Mesenchymal stem cell (in vitro differentiated cells and primary cell): Measurements from ENCODE around the gene EMC1.

Source experiments
- DNase-seq: peaks from one replicate; pipeline ENCODE4 v3.0.0-alpha.2; 2013
- H2AFZ ChIP-seq: one replicate; pipeline ENCODE4 v1.6.1; 2013; ENCODE audit warnings: low read depth, mild to moderate bottlenecking, control low read depth, inconsistent platforms, low read length, moderate library complexity
- H2AK5ac ChIP-seq: 2 replicates; pipeline ENCODE4 v1.6.1; 2013; ENCODE audit warnings: low read length, moderate library complexity, mild to moderate bottlenecking, inconsistent platforms; ENCODE audit not compliant: severe bottlenecking
- H2BK120ac ChIP-seq: one replicate; pipeline ENCODE4 v1.6.1; 2013; ENCODE audit warnings: low read depth, mild to moderate bottlenecking, inconsistent platforms, low read length, moderate library complexity
- H2BK12ac ChIP-seq, 2 experiments: one replicate each; pipeline ENCODE4 v1.6.1; 2013; ENCODE audit warnings: inconsistent platforms in 2 of 2, low read length in 2 of 2, mild to moderate bottlenecking in 2 of 2, moderate library complexity in 2 of 2, control low read depth in 1 of 2
- H2BK15ac ChIP-seq: one replicate; pipeline ENCODE4 v1.6.1; 2013; ENCODE audit warnings: mild to moderate bottlenecking, low read depth, inconsistent platforms; ENCODE audit not compliant: poor library complexity, severe bottlenecking
- H2BK5ac ChIP-seq: 2 replicates; pipeline ENCODE4 v1.6.1; 2013; ENCODE audit warnings: low read depth, mild to moderate bottlenecking, low read length, control low read depth, inconsistent platforms; ENCODE audit not compliant: poor library complexity, severe bottlenecking
- H3K14ac ChIP-seq, 2 experiments: one replicate each; pipeline ENCODE4 v1.6.1; 2013; ENCODE audit warnings: inconsistent platforms in 2 of 2, low read length in 2 of 2, control low read depth in 1 of 2, mild to moderate bottlenecking in 1 of 2, moderate library complexity in 1 of 2
- H3K18ac ChIP-seq, 2 experiments: one replicate each; pipeline ENCODE4 v1.6.1; 2013; ENCODE audit warnings: inconsistent platforms in 2 of 2, low read length in 2 of 2, control low read depth in 1 of 2, low read depth in 1 of 2, mild to moderate bottlenecking in 1 of 2
- H3K23ac ChIP-seq, 2 experiments: one replicate each; pipeline ENCODE4 v1.6.1; 2013; ENCODE audit warnings: inconsistent platforms in 2 of 2, low read length in 2 of 2, mild to moderate bottlenecking in 2 of 2, moderate library complexity in 2 of 2, control low read depth in 1 of 2
- H3K27ac ChIP-seq: 2 replicates; pipeline ENCODE4 v1.5.1; 2013; ENCODE audit warnings: mild to moderate bottlenecking, moderate library complexity, low read length, control low read depth, inconsistent platforms; ENCODE audit not compliant: poor library complexity, severe bottlenecking
- H3K27me3 ChIP-seq, 2 experiments: 2 replicates each; pipeline versions ENCODE4 v1.6.1 to v1.7.0; 2013; ENCODE audit warnings: low read length in 2 of 2, mild to moderate bottlenecking in 2 of 2, moderate library complexity in 2 of 2, control low read depth in 1 of 2, inconsistent platforms in 1 of 2; ENCODE audit not compliant: control insufficient read depth in 1 of 2, insufficient read depth in 1 of 2
- H3K36me3 ChIP-seq, 2 experiments: 2 replicates each; pipeline versions ENCODE4 v1.6.1 to v1.7.0; 2013; ENCODE audit warnings: low read length in 2 of 2, control low read depth in 1 of 2, inconsistent platforms in 1 of 2, low read depth in 1 of 2, mild to moderate bottlenecking in 1 of 2; ENCODE audit not compliant: insufficient read depth in 2 of 2, control insufficient read depth in 1 of 2
- H3K4ac ChIP-seq, 2 experiments: one replicate each; pipeline ENCODE4 v1.6.1; 2013; ENCODE audit warnings: inconsistent platforms in 2 of 2, low read length in 2 of 2, mild to moderate bottlenecking in 2 of 2, moderate library complexity in 2 of 2, control low read depth in 1 of 2, low read depth in 1 of 2
- H3K4me1 ChIP-seq: 2 replicates; pipeline ENCODE4 v1.6.1; 2013; ENCODE audit warnings: low read depth, low read length, control low read depth; ENCODE audit not compliant: control insufficient read depth, insufficient read depth
- H3K4me2 ChIP-seq: 2 replicates; pipeline ENCODE4 v1.6.1; 2013; ENCODE audit warnings: low read length, mild to moderate bottlenecking, inconsistent platforms; ENCODE audit not compliant: poor library complexity, severe bottlenecking
- H3K4me3 ChIP-seq, 2 experiments: 2 replicates each; pipeline versions ENCODE4 v1.5.1 to v1.7.0; 2013; ENCODE audit warnings: low read length in 2 of 2, mild to moderate bottlenecking in 2 of 2, control low read depth in 1 of 2, low read depth in 1 of 2; ENCODE audit not compliant: insufficient read depth in 1 of 2
- H3K79me1 ChIP-seq: replicated peaks from 2 replicates; pipeline ENCODE4 v1.6.1; 2013; ENCODE audit warnings: mild to moderate bottlenecking, control low read depth, low read length, inconsistent platforms; ENCODE audit not compliant: poor library complexity, severe bottlenecking
- H3K9ac ChIP-seq: 2 replicates; pipeline ENCODE4 v1.7.0; 2013; ENCODE audit warnings: mild to moderate bottlenecking, low read length, moderate library complexity
- H3K9me3 ChIP-seq: 2 replicates; pipeline ENCODE4 v1.7.0; 2013; ENCODE audit warnings: mild to moderate bottlenecking, low read length; ENCODE audit not compliant: control insufficient read depth
- H4K8ac ChIP-seq: one replicate; pipeline ENCODE4 v1.6.1; 2013; ENCODE audit warnings: inconsistent platforms, mild to moderate bottlenecking, low read length, moderate library complexity
- H4K91ac ChIP-seq: one replicate; pipeline ENCODE4 v1.6.1; 2013; ENCODE audit warnings: mild to moderate bottlenecking, low read length, inconsistent platforms
- WGBS: methylation state at CpG from one replicate; pipeline ENCODE4 v1.1.7; 2013; ENCODE audit warnings: mixed read lengths; 5-methylcytosine and 5-hydroxymethylcytosine counted together

Gene EMC1

GRCh38 chr1:19268445-19268844, 17.1 kb upstream of the EMC1 start:
- Histone ChIP-seq H3K79me1 (no peaks in the 10 kb centered on the region), H3K4ac (no peak overlapping the region), H3K36me3 (peaks cover 2 to 13% of the 10 kb centered on the region in 2 experiments), H3K4me1 (no peaks in the 10 kb centered on the region), H4K91ac (no peak overlapping the region), H2AK5ac (no peak overlapping the region), H3K27ac (no peak overlapping the region), H4K8ac (no peak overlapping the region), H2BK5ac (no peak overlapping the region), H2BK15ac (no peak overlapping the region), H2AFZ (no peak overlapping the region), H2BK12ac (no peak overlapping the region), H3K9ac (no peak overlapping the region), H3K27me3 (no peaks in the 10 kb centered on the region), H3K23ac (no peak overlapping the region), H3K4me3 (no peak overlapping the region), H3K18ac (no peak overlapping the region), H3K4me2 (no peak overlapping the region), H2BK120ac (no peak overlapping the region), H3K14ac (no peak overlapping the region), H3K9me3 (no peaks in the 10 kb centered on the region)
- no peak for DNase-seq
- 85% methylated on average over 11 of the region's 11 CpGs for WGBS

- Histone ChIP-seq H2AFZ (no peak overlapping the region), H4K91ac (no peak overlapping the region), H3K9ac (no peak overlapping the region), H3K79me1 (peaks cover 1% of the 10 kb centered on the region), H2BK5ac (no peak overlapping the region), H2AK5ac (no peak overlapping the region), H3K4me2 (no peak overlapping the region), H3K27ac (no peak overlapping the region), H3K4me3 (no peak overlapping the region), H3K18ac (no peak overlapping the region), H4K8ac (no peak overlapping the region), H2BK120ac (no peak overlapping the region), H3K23ac (no peak overlapping the region), H3K27me3 (no peaks in the 10 kb centered on the region), H3K36me3 (peaks cover 30 to 31% of the 10 kb centered on the region in 2 experiments), H2BK12ac (no peak overlapping the region), H3K4me1 (peaks cover 7% of the 10 kb centered on the region), H3K14ac (no peak overlapping the region), H3K9me3 (no peaks in the 10 kb centered on the region), H3K4ac (no peak overlapping the region), H2BK15ac (no peak overlapping the region)
- DNase-seq = no peak
- WGBS = 78% methylated on average over 5 of the region's 5 CpGs
These were observed 11.4 kb upstream of the EMC1 start for GRCh38 chr1:19262744-19263143.

GRCh38 chr1:19262047-19262446, 10.7 kb upstream of the EMC1 start:
- Histone ChIP-seq H3K36me3 (peaks cover 37 to 38% of the 10 kb centered on the region in 2 experiments), H3K14ac (no peak overlapping the region), H2AFZ (no peak overlapping the region), H3K79me1 (peaks cover 8% of the 10 kb centered on the region), H4K8ac (no peak overlapping the region), H3K9me3 (no peaks in the 10 kb centered on the region), H3K4ac (no peak overlapping the region), H2BK12ac (no peak overlapping the region), H3K27ac (no peak overlapping the region), H3K9ac (no peak overlapping the region), H3K27me3 (no peaks in the 10 kb centered on the region), H3K4me2 (no peak overlapping the region), H2BK120ac (no peak overlapping the region), H4K91ac (no peak overlapping the region), H3K4me1 (peaks cover 7% of the 10 kb centered on the region), H3K23ac (no peak overlapping the region), H3K18ac (no peak overlapping the region), H3K4me3 (no peak overlapping the region), H2BK15ac (no peak overlapping the region), H2BK5ac (no peak overlapping the region), H2AK5ac (no peak overlapping the region)
- WGBS = 97% methylated on average over 5 of the region's 5 CpGs
- no peak for DNase-seq

GRCh38 chr1:19260211-19261138, 9.2 kb upstream of the EMC1 start:
- no peak overlapping the region for H2AFZ ChIP-seq

More at GRCh38 chr1:19260211-19261138, 9.2 kb upstream of the EMC1 start:
- Histone ChIP-seq H3K4me1 (peaks cover 7% of the 10 kb centered on the region), H3K27ac (peak overlapping the region; percentile 63), H3K9me3 (no peaks in the 10 kb centered on the region), H2BK12ac (no peak overlapping the region), H3K27me3 (no peaks in the 10 kb centered on the region), H3K4me3 (peak overlapping the region in 1 of 2 experiments; percentile 14), H3K79me1 (peaks cover 22% of the 10 kb centered on the region), H3K4ac (no peak overlapping the region), H3K18ac (no peak overlapping the region), H3K9ac (peak overlapping the region; percentile 56), H2AK5ac (no peak overlapping the region), H2BK15ac (no peak overlapping the region), H4K91ac (no peak overlapping the region), H3K4me2 (no peak overlapping the region), H2BK120ac (no peak overlapping the region), H4K8ac (no peak overlapping the region), H3K14ac (no peak overlapping the region), H3K23ac (no peak overlapping the region), H2BK5ac (no peak overlapping the region), H3K36me3 (peaks cover 47 to 53% of the 10 kb centered on the region in 2 experiments)
- 84% methylated on average over 20 of the region's 21 CpGs for WGBS
- DNase-seq = peak; percentile 62
